Uterus (tissue), 2 donors: ENCODE results near the gene SLC36A1.

Source experiments
- CTCF ChIP-seq, 4 experiments: fragments of 200-600 bp in 2 of 4; fragments of 450-650 bp in 2 of 4; sonication (generic) in 2 of 4; IDR thresholded peaks; one replicate each; pipeline ENCODE4 v1.5.1; 2016 to 2019; ENCODE audit warnings: antibody characterized with exemption in 4 of 4, mild to moderate bottlenecking in 2 of 4, moderate library complexity in 1 of 4
- POLR2A ChIP-seq, 2 donors: fragments of 450-650 bp; IDR thresholded peaks; one replicate each; pipeline ENCODE4 v1.6.1; 2016; ENCODE audit warnings: antibody characterized with exemption in 2 of 2, mild to moderate bottlenecking in 1 of 2, moderate library complexity in 1 of 2

GRCh38 chr5:151528153-151528552 is 80.8 kb downstream of the SLC36A1 start:
- no peak for TF ChIP-seq CTCF (IDR thresholded peaks at IDR 0.05)
- no peak for TF ChIP-seq POLR2A (IDR thresholded peaks at IDR 0.05)
